HG03354 (cell line): Measurements from ENCODE around the gene GRAMD1B.
"Not testable (repeated sequence)": the region's sequence is repeated elsewhere in the genome, so short reads cannot be mapped to it uniquely, and the experiment has no call there.

Source experiments
- ATAC-seq: cut with Tn5 transposase; IDR thresholded peaks from one replicate; pipeline ENCODE4 v1.9.1; 2021; ENCODE audit warnings: mild to moderate bottlenecking; ENCODE audit not compliant: unreplicated experiment, poor library complexity, severe bottlenecking

Gene GRAMD1B

GRCh38 chr11:123493349-123494063 is 63.4 kb downstream of the GRAMD1B start:
- ATAC-seq = no peak

DNA sequence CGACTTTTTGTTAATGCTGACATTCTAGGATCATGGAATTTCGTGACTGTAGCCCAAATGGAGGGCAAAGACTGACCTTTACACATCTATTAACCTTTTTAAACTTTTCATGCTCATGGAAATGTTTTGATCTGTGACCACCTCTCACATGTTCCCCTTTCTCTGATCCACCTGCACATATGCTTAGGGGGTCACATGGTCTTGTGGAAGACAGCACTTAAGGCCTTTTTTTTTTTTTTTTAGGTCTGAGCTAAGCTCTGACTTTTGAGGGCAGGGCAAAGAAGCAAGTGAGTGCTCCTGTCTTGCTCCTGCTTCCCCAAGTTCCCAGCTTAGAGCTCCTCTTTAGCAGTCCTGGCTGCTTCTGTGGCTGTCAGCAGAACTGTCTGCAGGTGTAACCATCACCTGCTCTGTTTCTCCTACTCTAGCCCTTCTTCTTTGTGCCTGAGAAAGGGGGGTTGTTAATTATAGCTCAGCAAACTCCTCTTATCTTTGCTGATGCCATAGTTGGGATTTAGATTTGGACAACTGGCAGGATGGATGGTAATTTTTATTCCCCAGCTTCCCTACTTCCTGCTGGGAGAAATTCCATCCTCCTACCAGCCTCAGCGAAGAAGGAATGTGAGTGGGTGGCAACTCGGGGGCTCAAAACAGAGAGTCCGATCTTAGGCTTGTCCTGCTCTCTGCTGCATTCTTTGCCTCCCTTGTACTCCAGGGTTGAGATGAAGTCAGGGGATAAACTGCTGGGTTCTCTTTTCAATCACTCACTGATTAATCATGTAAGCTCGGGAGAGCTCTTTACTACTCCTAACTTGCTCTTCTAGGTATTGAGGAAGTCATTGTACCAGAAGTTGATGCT is 64.4 kb downstream of the GRAMD1B start:
- no peak for ATAC-seq

DNA sequence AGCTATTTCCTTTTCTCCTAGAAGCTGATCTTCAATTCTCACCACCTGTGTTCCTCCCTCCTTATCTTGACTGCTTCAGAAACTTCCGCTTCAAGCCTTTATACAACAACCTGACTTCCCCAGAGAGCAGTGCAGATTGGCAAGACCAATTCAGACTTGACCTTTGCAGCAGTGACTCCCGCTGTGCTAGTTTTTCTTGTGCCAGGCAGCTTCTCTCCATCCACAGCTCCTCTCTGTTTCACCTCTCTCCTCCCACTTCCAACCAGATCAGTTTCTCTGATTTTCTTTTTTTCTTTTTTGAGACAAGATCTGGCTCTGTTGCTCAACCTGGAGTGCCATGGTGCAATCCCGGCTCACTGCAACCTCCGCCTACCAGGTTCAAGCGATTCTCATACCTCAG is 74.3 kb downstream of the GRAMD1B start:
- no peak for ATAC-seq

GRCh38 chr11:123505546-123506299 is 75.7 kb downstream of the GRAMD1B start:
- ATAC-seq = peak; percentile 87

DNA sequence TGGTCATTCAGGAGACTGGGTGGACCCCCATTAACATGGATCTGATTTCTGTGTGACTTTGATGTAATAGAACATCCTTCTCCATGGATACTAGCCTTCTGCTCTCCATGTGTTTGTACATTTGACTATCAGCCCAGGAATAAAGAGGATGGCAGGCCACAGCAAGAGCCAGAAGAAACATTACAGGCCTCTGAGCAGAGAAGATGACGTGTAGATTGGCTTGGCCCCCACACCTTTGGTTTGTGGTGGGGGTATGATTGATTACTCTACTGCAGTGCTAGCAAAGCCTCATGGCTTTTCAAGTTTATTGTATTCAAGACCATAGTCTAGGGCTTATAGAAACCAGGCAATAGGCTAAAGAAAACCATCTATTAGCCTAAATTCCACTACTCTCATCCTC is 77.0 kb downstream of the GRAMD1B start:
- no peak for ATAC-seq

DNA sequence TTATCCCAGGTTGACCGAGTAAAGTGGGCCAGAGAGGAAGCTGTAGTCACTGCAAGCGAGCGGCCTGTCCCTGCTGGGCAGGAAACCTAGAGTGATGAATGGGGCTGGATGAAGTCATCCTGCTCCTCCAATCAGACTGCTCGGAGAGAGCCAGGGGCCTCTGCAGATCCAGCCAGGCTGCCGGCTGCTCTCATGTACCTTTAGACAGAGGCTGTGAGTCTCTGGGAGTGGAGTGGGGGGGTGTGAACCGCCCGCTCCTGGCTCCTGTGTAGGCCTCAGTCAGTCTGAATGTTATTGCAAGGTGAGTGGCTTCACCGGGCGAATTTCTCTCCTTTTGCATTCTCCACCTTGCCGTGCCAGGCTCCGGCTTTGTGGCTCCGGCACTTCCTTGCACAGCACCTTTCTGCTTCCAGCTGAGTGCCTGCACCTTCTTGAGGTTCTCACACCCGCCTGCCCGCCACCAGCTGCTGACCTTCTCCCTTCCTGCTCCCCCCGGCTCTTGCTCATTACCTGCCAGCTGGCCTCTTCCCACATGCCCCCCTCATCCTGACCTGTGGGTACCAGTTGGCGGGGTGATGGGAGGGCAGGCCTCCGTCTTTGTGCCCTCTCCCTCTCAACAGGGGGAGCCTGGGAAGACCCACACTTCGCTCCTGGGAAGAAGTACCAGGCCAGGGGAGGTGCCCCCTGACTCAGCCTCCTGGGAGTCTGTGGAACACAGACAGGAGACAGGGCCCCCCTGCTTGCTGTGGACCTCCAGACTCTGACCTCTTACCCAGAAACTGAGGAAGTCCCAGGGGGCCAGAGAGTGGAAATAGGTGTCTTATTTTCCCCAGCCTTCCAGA is 79.9 kb downstream of the GRAMD1B start:
- ATAC-seq = no peak

DNA sequence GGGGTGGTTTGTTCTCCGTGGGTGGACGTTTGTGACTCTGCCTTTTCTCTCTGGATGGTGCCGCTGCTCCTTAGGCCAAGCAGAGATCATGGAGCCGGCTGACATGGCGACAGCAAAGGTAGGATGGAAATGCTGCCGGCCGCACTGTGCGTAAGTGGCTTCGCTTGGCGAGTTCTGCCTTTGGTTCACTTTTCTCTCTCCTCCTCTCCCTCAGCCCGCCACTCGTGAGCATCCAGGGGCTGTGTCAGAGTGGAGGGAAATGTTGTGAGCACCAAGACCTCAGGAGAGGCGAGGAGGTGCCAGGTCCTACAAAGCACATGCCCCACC is 80.5 kb downstream of the GRAMD1B start:
- ATAC-seq = no peak

GRCh38 chr11:123511037-123511870 is 81.2 kb downstream of the GRAMD1B start:
- peak; percentile 94 for ATAC-seq

- ATAC-seq = not testable (repeated sequence)
Measured at GRCh38 chr11:123513309-123513708, 83.2 kb downstream of the GRAMD1B start.

DNA sequence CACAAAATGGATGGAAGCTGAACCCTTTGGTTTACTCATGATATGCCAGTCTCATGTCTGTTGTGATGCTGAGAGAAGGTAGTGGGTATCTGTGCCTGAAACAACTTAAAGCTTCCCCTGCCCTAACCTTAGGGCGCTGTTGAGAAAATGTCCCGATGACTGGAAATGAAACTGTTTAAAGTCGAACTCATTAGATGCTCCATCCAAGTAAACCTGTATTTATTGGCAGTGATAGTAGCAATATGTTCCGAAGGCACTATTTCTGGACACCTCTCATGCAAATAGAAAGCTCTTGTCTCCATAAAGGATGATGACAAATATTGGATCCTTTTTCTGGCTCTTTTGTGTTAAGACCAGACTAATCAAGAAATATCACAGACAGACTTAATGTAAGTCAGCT is 86.2 kb downstream of the GRAMD1B start:
- ATAC-seq = no peak

DNA sequence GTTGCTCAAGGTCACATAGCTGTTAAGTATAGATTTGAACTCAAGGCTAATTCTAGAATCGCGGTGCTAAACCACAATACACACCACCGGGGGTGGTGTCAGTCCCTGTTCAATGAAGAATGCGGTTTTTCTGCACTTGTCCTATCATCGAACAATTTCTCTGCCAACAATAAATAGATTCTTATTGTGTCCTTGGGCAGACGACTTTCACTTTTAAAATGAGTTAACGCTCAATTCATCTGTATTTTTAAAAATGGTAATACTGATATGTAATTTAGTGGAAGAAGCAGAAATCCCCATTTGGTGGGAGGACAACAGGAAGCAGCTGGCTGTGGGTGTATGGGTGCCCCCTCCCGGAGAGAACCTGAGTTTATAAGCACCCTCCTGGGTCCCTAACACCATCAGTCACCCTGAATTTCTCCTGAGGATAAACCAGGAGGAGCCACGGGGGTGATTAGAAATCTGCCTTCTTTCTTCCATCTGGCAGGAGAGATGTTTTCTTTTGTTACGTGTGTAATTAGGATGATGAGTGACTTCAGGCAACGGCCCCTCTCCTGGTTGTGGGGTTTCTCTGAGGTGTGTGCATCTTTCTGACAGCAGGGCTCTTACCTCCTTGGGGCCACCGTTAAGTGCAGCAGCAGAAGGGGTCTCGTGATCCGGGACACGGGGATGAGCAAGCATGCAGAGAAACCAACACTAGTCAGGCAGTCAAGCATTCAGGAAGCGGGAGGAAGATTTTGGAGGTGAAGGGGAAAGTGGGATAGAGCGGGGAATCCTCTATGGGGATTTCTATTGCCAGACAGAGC is 87.7 kb downstream of the GRAMD1B start:
- peak; percentile 59 for ATAC-seq

GRCh38 chr11:123518496-123519054 is 88.5 kb downstream of the GRAMD1B start:
- ATAC-seq = peak; percentile 52

DNA sequence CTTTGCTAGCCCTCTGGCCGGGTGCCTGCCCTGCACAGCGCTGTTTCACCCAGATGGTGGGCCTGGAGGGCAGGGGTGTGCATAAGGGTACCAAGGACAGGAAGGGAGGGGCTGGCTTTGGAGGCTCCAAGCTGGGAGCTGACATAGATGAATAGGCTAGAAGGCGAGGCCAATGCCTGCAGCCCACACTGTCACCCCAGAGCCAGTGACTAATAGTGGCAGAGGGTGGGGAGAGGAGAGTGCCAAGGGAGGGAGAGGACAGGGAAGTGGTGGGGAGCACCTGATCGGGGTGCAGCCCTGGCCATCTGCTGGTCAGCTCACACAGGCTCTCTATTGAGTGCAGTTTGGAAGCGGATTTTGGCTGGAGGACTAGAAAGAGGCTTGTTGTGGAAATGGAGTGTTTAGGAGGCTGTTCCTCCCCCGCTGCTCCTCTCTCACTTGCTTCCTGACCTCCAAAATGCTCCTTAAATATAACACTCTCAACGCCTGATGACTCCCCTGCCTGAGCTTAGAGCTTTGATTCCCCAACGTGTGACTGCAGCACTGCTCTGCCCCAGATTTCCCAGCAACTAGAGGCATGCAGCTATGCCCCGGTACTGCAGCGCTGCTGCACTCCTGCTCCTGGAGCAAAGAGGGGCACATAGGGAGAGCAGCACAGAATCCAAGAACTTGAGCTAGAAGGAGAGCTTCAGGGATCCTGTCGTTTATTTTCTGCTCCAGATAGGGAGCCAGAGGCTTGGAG is 89.2 kb downstream of the GRAMD1B start:
- no peak for ATAC-seq

- ATAC-seq = no peak
Measured at GRCh38 chr11:123519797-123520193, 89.7 kb downstream of the GRAMD1B start.

DNA sequence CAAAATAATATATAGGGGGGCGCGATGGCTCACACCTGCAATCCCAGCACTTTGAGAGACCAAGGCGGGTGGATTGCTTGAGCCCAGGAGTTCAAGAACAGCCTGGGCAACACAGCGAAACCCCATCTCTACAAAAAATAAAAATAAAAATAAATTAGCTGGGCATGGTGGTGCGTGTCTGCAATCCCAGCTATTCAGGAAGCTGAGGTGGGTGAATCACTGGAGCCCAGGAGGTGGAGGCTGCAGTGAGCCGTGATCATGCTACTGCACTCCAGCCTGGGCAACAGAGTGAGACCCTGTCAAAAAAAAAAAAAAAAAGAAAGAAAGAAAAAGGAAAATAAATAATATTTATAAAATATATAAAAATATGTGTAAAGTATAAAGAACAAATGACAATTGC is 90.4 kb downstream of the GRAMD1B start:
- ATAC-seq = not testable (repeated sequence)

DNA sequence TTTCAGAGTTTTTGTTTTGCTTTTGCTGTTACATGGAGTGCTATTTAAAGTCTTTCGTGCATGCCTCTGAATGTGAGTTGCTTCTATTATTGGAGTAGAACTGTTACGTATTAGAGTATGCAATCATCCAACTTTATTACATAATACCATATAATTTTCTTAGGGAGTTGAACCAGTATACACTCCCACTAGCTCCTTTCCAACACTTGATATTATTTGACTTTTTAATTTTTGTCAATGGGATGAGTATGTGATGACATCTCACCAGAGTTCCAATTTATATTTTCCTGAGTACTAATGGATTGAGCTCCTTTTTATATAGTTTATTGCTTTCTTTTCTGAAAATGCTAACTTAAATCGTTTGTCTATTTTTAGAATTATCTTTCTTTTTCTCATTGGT is 90.9 kb downstream of the GRAMD1B start:
- ATAC-seq = no peak

- no peak for ATAC-seq
Measured at GRCh38 chr11:123521930-123522329, 91.9 kb downstream of the GRAMD1B start.
